ENCODE measurements around the gene CYGB.
A peak's percentile ranks its signal among the peaks of the same experiment; 100 is the strongest.
"Not testable (repeated sequence)": the region's sequence is repeated elsewhere in the genome, so short reads cannot be mapped to it uniquely, and the experiment has no call there.

The CYGB gene

DNA sequence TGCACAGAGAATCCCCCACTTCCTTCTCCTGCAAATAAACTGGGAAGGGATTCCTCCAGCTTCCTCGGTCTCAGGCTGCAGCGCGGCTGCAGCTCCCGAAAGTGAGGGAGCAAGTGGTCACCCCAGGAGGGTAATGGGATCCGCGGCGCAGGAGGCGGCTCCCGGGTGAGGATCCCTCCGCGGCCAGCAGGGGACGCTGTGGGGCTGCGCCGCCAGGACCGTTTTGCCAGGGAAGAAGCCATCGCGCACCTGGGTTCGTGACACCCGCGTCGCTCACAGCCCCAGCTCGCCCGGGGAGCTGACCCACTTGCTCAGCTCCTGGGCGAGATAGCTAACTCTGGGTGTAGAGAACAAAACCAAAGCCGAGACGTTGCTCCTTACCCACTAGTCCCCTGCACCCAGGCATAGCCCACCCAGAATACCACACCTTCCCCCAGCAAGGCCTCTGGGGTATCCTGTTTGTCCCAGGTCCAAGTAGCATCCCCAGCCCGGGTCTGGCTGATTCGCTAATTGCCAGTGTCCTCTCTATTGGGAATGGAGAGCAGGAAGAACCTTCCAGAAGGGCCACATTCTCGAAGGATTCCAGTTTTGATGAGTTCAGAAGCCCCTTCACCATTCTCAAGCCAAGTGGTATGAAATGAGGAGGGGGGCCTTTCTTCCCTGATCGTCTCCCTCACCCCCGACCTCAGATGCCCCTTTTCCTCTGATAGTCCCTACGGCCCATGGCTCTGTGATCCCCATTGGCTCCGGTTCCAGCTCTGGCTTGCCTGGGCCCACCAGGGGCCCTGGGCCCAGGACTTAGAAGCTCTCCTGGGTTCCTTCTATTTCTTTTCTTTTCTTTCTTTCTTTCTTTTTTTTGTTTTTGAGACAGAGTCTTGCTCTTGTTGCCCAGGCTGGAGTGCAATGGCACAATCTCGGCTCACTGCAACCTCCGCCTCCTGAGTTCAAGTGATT lies 14.1 kb downstream of the CYGB start:
- TF ChIP-seq GATA1 (IDR thresholded peaks at IDR 0.05; ENCODE audit: low read depth, low read length) (no peak), POLR2A (IDR thresholded peaks at IDR 0.05; ENCODE audit: low read length) (no peak)
- peak; percentile 68 to 86 for DNase-seq

DNA sequence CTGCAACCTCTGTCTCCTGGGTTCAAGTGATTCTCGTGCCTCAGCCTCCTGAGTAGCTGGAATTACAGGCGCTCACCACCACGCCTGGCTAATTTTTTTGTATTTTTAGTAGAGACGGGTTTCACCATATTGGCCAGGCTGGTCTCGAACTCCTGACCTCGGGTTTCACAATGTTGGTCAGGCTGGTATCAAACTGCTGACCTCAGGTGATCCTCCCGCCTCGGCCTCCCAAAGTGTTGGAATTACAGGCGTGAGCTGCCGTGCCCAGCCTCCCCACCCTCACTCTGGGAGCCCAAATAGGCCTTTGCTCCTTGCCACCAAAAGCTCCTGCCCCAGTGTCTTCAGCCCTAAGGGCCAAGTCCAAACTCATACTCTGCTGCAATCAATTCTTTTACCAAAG lies 15.8 kb downstream of the CYGB start:
- DNase-seq = not testable (repeated sequence)

DNA sequence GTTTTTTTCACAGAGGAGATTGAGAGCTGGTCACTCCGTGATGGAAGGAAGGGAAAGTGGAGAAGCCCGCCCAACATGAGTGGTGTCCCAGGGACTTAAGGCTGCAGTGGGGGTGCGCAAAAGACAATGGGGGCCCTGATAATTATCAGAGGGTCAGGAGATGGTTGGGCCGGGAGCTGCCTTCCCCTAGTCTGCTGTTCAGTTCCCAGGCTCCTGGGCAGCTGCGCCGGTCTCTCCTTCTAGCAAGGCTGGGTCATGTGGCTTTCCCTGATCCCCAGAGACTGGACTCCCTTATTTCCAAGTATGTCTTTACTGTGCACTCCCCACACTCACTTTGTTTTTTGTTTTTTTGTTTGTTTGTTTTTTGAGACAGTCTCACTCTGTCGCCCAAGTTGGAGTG lies 16.2 kb downstream of the CYGB start:
- TF ChIP-seq GATA1 (IDR thresholded peaks at IDR 0.05; ENCODE audit: low read depth, low read length) (no peak), POLR2A (IDR thresholded peaks at IDR 0.05; ENCODE audit: low read length) (no peak)
- no peak for DNase-seq

DNA sequence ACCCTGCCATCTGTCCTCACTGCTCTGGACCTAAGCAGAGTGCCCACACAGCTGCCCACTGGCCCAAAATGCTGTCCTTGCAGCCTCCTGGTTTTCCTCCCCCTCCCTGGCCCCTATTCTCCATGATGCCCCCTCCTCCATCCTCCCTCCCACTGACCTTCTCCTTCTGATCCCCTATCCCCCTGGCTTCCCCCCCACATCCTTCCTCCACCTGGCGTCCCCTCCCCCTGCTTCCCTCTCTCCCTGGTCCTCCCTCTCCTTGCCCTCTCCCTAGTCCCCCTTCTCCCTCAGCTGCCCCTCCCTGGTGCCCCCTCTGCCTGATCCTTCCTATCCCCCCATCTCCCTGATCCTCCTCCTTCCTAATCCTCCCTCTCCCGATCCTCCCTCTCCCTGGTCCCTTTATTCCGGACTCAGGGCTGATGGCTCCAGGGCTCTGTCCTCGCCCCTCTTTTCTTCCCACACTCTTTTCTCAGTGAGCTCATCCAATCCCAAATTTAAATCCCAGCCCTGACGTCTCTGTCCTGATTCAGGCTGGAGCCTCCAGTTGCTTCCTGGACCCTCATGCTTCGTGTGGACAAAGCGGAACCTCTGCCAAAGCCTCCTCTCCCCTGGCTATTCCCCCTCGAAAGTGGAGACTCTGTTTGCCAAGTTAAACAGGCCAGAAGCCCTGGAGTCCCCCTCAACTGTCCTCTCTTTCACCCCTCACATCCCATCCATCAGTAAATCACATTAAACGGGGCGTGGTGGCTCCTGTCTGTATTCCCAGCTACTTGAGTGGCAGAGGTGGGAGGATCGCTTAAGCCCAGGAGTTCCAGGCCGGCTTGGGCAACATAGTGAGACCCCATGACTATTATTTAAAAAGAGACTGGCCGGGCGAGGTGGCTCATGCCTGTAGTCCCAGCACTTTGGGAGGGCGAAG lies 18.2 kb downstream of the CYGB start:
- TF ChIP-seq GATA1 (IDR thresholded peaks at IDR 0.05; ENCODE audit: low read depth, low read length) = no peak
- TF ChIP-seq POLR2A (IDR thresholded peaks at IDR 0.05; ENCODE audit: low read length) = no peak
- DNase-seq = no peak

DNA sequence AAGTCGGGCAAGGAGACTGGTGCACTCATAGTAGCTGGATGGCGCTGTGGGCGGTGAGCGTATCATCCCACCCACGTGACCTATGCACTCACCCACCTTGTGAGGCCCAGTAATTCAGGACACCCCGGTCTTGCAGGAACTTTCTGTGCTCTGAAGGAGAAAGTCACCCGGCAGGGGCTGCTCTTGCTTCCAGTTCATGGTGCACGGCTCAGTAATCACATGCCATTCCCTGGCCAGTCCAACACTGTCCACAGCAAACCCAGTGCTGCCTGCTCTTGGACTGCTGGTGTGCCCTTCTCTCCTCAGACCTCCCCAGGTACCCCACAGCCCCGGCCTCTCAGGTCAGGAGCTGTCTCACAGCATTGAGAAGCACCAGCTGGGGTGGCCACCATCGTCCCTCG lies 19.9 kb downstream of the CYGB start:
- no peak for TF ChIP-seq POLR2A (IDR thresholded peaks at IDR 0.05; ENCODE audit: low read length)
- no peak for TF ChIP-seq GATA1 (IDR thresholded peaks at IDR 0.05; ENCODE audit: low read depth, low read length)
- no peak for DNase-seq

DNA sequence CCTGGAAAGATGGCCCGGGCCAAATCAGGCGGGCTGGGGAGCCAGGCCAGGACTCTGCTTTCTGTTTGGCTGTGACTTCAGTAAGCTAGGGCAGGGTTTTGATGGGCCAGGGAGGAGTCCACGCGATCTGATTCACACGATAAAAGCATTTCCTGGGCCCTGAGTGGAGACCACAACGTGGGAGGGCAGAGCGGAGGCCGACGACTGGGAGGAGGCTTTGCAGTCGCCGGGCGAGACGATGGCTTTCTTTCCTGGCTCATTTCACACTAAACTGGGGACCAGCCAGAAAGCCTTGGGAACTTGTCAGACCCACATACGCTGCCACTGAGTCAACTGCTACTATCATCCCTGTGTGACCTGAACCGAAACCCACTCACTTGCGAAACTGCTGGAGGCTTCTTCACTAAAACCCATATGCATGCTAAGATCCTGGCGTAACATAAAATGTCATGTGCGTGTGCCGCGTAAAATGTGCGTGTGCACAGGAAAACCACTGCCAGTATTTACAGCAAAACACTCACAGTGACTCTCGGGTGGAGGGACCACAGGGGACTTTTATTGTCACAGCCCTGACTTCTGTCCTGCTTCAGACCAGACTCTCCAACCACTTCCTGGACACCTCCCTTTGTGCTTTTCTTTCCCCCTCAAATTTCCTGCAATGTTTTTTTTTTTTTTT lies 22.1 kb downstream of the CYGB start:
- TF ChIP-seq POLR2A (IDR thresholded peaks at IDR 0.05; ENCODE audit: low read length) = no peak
- no peak for TF ChIP-seq GATA1 (IDR thresholded peaks at IDR 0.05; ENCODE audit: low read depth, low read length)

DNA sequence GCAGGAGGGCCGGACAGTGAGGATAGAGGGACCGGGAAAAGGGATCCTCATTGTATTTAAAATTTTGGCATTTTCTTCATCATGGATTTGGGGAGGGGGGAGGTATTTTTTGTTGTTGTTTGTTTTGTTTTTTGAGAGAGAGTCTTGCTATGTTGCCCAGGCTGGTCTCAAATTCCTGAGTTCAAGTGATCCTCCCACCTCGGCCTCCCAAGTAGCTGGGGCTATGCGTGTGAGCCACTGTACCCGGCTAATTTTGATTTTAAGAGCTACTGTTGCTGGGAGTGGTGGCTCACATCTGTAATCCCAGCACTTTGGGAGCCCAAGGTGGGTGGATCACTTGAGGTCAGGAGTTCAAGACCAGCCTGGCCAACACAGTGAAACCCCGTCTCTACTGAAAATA lies 23.2 kb downstream of the CYGB start:
- not testable (repeated sequence) for DNase-seq

More for the DNA sequence above, 22.1 kb downstream of the CYGB start:
- no peak for DNase-seq

DNA sequence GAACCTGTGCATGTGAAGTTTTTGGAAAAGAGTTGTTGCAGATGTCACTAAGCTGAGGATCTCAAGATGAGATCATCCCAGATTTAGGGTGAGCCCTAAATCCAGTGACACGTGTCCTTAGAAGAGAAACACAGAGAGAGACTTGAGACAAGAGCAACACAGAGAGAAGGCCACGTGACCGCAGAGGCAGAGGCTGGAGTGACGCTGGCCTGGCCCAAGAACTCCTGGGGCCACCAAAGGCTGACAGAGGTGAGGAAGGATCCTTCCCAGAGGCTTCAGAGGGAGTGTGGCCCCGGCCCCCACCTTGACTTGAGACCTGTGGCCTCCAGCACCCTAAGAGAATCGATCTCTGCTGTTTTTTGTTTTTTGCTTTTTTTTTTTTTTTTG lies 24.2 kb downstream of the CYGB start:
- no peak for DNase-seq
- TF ChIP-seq POLR2A (IDR thresholded peaks at IDR 0.05; ENCODE audit: low read length) = no peak
- no peak for TF ChIP-seq GATA1 (IDR thresholded peaks at IDR 0.05; ENCODE audit: low read depth, low read length)

DNA sequence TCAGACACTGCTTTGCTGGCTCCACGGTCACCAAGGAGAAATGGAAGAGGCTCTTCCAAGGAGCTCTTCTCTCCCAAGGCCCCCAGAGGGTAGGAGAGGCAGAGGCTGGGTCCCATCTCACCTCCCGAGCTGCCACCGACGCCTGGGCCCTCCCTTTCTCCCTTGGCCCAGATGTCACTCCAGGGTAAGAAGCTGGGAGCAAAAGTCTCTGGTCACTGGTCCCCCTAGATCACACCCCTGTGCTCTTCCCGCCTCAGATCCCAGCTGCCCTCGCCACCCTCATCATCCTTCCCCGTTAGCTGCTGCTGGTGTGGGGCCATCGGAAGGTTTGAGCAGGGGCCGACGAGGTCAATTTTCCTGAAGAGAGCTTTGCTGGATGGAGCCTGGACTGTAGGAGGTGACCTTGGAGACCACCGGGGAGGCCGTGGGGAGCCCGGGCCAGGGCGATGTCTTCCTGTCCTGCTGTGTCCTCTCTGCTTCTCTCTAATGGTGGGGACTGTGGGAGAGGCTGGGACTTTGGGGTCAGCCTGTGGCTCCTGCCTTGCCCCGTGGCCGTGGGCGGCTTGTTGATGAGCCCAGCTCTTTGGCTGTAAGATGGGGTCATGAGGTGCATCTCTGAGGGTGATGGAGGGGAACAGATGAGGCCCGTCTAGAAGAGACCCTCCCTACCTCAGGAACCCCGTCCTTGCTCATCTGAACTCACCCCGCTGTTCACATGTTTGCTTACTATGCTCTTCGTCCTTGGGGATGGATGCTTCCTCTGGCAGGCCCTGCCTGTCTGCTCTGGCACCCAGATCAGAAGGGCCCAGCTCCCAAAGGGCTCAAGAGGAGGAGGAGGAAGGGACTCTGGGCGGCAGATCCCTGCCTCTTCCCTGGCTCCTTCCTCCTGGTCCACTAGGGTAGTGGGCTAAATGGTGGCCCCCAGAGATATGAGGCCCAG lies 24.9 kb downstream of the CYGB start:
- DNase-seq = no peak
- TF ChIP-seq GATA1 (IDR thresholded peaks at IDR 0.05; ENCODE audit: low read depth, low read length) (no peak), POLR2A (IDR thresholded peaks at IDR 0.05; ENCODE audit: low read length) (no peak)

DNA sequence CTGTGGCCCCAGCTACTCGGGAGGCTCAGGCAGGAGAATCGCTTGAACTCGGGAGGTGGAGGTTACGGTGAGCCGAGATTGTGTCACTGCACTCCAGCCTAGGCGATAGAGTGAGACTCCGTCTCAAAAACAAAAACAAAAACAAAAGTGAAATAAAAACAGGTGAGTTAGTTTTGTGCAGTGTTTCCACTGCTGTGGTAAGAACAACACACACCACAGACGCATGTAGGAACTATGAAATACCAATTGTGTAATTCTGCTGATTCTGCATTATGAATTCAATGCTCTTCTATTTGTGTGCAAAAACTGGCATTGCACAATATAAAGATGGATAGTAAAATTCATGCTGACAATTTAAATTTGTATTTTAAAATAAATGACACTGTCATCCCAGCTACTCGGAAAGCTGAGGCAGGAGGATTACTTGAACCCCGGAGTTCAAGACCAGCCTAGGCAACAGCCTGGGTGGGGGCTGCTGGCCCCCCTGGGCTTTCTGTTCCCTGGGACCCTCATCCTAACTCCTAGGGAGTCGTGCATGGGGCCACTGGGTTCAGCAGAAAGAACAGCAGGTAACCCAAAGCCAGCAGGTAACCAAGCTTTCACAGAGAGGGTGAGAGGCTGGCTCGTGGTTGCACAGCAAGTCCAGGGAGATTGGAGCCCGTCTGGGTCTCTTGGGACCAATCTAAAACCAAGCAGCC lies 25.7 kb downstream of the CYGB start:
- TF ChIP-seq POLR2A (IDR thresholded peaks at IDR 0.05; ENCODE audit: low read length) (no peak), GATA1 (IDR thresholded peaks at IDR 0.05; ENCODE audit: low read depth, low read length) (no peak)
- no peak for DNase-seq

DNA sequence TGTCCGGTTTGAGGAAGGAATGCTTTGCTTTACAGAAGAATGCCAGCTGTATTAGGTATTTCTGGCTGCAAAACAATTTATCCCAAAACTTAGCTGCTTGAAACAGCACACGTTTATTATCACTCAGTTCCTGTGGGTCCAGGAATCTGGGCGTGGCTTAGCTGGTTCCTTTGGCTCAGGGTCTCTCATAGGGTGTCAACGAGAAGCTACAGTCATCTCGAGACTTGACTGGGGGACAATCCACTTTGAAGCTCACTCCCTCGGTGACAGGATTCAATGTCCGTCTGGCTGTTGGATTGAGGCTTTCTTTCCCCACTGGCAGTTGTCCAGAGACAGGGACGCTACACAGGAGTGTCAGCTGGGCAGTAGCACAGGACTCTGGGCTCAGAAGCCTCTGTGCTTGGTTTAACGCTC lies 26.7 kb downstream of the CYGB start:
- DNase-seq = no peak
- TF ChIP-seq GATA1 (IDR thresholded peaks at IDR 0.05; ENCODE audit: low read depth, low read length) (no peak), POLR2A (IDR thresholded peaks at IDR 0.05; ENCODE audit: low read length) (no peak)

DNA sequence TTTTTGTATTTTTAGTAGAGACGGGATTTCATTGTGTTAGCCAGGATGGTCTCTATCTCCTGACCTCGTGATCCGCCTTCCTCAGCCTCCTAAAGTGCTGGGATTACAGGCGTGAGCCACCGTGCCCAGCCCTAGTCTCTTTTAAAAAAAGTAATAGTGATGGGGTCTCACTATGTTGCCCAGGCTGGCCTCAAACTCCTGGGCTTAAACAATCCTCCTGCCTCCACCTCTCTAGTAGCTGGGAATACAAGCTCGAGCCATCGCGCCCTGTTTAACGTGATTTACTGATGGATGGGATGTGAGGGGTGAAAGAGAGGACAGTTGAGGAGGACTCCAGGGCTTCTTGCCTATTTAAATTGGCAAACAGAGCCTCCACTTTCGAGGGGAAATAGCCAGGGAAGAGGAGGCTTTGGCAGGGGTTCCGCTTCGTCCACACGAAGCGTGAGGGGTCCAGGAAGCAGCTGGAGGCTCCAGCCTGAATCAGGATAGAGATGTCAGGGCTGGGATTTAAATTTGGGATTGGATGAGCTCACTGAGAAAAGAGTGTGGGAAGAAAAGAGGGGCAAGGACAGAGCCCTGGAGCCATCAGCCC lies 28.9 kb downstream of the CYGB start:
- DNase-seq = not testable (repeated sequence)
